Measurements from ENCODE around the gene PDSS1. TPM values are rescaled to one million over a fixed set of nuclear protein-coding genes. Genes with fewer than 3 reads are reported as not detected.

PDSS1 gene
- total RNA-seq, 1 donor from 2014 or later, result 5.0 TPM

Other genes with a start within 250 kb of the PDSS1 start
- gene ABI1, start 163.3 kb downstream of the PDSS1 start, total RNA-seq, result 43.1 and 62.9 TPM in 2 replicates